Mesodermal cell (in vitro differentiated cells): ENCODE measurements around the gene ENTPD2.

Source experiments
- H3K27ac ChIP-seq: 2 replicates; pipeline ENCODE4 v1.7.0; 2013; ENCODE audit warnings: mild to moderate bottlenecking, low read depth, low read length, moderate library complexity; ENCODE audit not compliant: severe bottlenecking
- H3K36me3 ChIP-seq: 2 replicates; pipeline ENCODE4 v1.7.1; 2013; ENCODE audit warnings: mild to moderate bottlenecking, low read length, moderate library complexity; ENCODE audit not compliant: control insufficient read depth, insufficient read depth
- H3K4me1 ChIP-seq: one replicate; pipeline ENCODE4 v1.7.1; 2013; ENCODE audit warnings: mild to moderate bottlenecking, low read length; ENCODE audit not compliant: insufficient read depth, control insufficient read depth, poor library complexity, severe bottlenecking
- H3K4me3 ChIP-seq: 2 replicates; pipeline ENCODE4 v1.7.0; 2013; ENCODE audit warnings: low read length, control low read depth, mild to moderate bottlenecking; ENCODE audit not compliant: insufficient read depth, poor library complexity, severe bottlenecking; ENCODE audit errors: extremely low read depth
- H3K9me3 ChIP-seq: 2 replicates; pipeline ENCODE4 v1.7.1; 2013; ENCODE audit warnings: mild to moderate bottlenecking, low read length, moderate library complexity; ENCODE audit not compliant: control insufficient read depth
- WGBS, 2 experiments: methylation state at CpG; one replicate each; pipeline ENCODE4 v1.1.5; 2013; ENCODE audit warnings: missing lambda C conversion rate in 2 of 2; ENCODE audit not compliant: insufficient coverage in 2 of 2; 5-methylcytosine and 5-hydroxymethylcytosine counted together

The ENTPD2 gene

DNA sequence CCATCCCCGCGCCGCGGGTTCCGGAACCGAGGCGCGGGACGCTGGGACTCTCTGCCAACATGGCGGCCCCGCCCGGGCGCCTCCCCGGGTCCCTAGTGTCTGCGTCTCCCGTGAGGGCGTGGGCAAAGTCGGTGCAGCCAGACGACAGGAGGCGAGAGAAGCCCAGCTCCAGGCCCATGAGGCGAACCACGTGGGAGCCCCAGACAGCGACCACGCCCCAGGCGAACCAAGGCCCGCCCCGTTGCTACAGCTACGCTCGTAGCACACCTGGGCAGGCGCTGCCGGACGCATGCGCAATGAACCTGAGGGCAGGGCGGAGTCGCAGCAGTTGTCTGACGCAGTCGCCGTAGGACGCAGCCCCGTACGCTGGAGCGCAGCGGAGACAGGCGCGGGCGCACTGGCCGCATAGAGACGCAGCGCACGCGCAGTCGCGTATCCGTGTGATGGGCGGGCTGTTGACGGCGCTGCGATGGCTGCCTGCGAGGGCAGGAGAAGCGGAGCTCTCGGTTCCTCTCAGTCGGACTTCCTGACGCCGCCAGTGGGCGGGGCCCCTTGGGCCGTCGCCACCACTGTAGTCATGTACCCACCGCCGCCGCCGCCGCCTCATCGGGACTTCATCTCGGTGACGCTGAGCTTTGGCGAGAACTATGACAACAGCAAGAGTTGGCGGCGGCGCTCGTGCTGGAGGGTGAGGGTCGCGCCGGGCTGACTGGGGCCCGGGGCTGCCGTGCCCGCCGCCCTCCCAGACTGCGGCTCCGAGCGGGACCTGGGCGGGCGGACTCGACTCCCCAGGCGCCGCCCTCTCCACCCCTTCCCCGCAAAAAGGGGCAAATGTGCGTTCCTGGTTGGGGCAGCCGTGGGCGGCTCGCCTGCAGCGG lies 32.9 kb upstream of the ENTPD2 start, which contains the start of gene MAN1B1:
Gene MAN1B1, plus strand, starts transcription at position 455 of the 878 bp plus-strand sequence. Its CDS starts 15 bp downstream, at position 470.
- Histone ChIP-seq H3K9me3 (no peaks in the 10 kb centered on the region), H3K36me3 (peaks cover 31% of the 10 kb centered on the region), H3K4me1 (peaks cover 20% of the 10 kb centered on the region), H3K27ac (peak within 1 kb of the TSS; percentile 83), H3K4me3 (peak within 1 kb of the TSS; percentile 76)
- WGBS, 2 experiments = 0% methylated on average over 85 to 99 of the region's 101 CpGs

DNA sequence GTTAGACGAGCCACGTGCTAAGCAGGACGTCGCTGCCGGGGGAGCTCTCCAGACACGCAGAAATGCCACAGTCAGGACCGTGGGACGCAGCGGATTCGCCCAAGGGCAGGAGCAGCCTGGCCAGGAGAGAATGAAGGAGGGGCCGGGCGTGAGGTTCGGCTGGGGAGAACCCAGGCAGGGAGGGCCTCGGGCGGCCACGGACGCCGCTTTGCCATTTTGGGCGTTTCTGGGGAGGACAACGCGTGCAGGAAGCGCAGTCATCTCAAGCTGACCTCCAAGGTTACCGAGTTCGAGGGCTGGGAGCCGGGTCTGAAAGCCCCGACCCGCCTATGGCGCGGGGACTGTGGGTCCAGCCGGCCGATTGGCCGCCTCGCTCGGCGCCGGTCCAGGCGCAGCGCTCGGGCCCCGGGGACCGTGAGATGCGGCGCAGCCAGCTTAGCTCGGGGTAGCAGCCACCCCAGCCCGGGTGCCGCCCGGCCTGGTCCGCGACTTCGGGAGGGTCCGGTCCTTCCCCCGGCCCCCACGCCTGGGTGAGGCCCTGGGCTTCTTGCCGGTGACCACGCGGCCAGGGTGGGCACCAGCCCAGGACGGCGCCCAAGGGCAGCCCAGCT lies 32.2 kb upstream of the ENTPD2 start:
- H3K9me3 ChIP-seq = no peaks in the 10 kb centered on the region
- peak overlapping the region; percentile 83 for H3K27ac ChIP-seq
- peaks cover 20% of the 10 kb centered on the region for H3K4me1 ChIP-seq
- peak overlapping the region; percentile 76 for H3K4me3 ChIP-seq
- 7 to 8% methylated on average over 56 to 57 of the region's 58 CpGs for WGBS, 2 experiments
- H3K36me3 ChIP-seq = peaks cover 25% of the 10 kb centered on the region

DNA sequence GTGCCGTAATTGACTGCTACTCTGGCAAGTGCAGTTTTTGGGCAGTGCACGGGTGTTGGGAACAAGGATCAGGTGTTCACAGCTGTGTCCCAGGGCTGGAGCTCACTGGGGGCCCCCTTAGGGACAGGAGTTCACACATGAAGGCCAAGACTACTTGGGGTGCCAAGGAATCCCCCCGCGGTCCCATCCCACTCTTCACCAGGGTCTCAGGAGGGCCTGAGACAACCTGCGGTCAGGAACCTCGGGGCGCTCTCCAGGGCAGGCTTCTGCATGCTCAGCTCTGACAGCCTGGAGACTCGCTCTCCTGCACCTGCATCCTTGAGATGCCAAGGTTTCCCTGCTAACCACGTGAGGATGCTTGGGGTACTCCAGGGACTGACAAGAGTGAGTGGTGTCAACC lies 30.7 kb upstream of the ENTPD2 start:
- WGBS, 2 experiments = 80 to 94% methylated on average over 6 to 8 of the region's 9 CpGs
- Histone ChIP-seq H3K4me3 (no peak overlapping the region), H3K4me1 (peaks cover 20% of the 10 kb centered on the region), H3K9me3 (no peaks in the 10 kb centered on the region), H3K27ac (no peak overlapping the region), H3K36me3 (peaks cover 14% of the 10 kb centered on the region)

DNA sequence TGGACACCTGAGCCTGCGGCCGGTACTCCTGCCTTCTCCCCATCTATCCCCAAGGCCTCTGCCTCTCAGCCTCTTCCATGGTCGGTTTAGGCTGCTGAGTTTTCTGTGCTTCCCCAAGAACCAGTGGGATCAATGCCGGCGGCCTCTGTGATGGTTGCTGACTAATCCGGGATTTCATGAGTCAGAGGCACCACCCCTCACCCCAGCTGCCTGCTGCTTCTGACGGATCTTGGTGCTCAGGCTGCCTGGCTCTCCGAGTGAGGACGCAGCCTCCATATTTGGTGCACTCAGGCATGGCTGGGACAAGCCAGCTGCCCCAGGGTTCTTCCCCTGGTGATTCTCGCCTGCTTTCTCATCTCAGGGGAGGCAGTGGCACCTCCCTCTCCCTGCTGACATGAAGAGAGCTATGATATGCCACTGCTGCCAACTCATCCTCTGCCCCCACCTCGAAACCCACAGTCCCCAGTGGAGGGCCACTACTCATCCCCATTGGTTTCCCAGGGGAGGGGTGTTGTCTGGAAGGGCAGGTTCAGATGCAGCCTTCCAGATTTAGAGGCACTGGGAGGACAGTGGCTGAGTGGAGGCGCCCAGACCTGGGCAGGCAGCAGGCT lies 29.6 kb upstream of the ENTPD2 start:
- Histone ChIP-seq H3K27ac (peak overlapping the region; percentile 53), H3K36me3 (peaks cover 9% of the 10 kb centered on the region), H3K9me3 (no peaks in the 10 kb centered on the region), H3K4me1 (peaks cover 23% of the 10 kb centered on the region), H3K4me3 (no peak overlapping the region)
- 55% methylated on average over 7 of the region's 12 CpGs for WGBS, 2 experiments

DNA sequence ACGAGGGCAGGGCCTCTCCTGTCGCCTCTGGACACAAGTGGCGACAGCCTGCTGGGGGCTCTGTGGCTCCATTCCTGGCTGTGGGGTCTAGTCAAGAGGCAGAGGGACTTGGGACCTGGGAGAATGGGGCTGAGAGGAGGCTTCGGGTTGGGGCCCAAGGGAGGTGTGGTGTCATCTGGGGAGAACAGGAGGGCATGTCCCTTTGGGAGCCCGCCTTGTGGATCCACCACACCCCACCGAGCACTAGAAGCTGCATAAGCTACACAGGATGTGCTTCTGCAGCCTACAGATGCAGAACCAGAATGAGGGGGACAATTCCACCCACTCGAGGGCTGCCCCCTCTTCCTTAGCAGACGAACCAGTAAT lies 29.0 kb upstream of the ENTPD2 start:
- peaks cover 29% of the 10 kb centered on the region for H3K4me1 ChIP-seq
- peaks cover 4% of the 10 kb centered on the region for H3K36me3 ChIP-seq
- H3K27ac ChIP-seq = peak overlapping the region; percentile 16
- H3K9me3 ChIP-seq = no peaks in the 10 kb centered on the region
- WGBS, 2 experiments = 89% methylated on average over 7 to 8 of the region's 8 CpGs
- no peak overlapping the region for H3K4me3 ChIP-seq

DNA sequence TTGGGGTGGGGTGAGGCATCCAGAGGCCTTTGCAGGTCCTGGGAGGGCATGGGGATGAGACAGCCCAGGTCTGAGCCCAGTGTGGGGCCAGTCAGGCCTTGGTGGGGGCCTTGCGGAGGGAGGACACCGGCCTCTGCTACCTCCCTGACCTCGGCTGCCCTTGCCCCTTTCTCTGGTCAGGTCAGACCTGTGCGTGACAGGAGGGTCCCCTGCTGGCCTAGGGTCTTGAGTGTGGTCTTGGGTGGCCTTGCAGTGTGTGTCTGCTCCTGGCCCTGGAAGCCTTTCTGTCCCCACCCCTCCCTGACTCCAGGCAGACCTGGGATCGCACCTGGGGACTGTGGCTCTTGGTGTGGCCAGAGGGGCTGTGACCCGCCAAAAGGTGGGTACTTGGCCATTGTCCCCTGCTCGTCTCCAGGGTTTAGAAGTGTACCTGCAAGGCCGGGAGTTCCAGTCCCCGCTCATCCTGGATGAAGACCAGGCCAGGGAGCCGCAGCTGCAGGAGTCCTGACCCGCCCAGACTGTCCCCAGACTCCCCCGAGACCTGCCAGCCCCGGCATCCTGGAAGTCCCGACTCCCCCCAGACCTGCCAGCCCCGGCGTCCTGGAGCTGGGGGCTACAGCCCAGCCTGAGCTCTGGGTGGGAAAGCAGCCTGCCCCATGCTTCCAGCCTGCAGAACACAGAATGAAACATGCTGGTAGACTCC lies 28.5 kb upstream of the ENTPD2 start:
- no peaks in the 10 kb centered on the region for H3K9me3 ChIP-seq
- peaks cover 26% of the 10 kb centered on the region for H3K4me1 ChIP-seq
- H3K4me3 ChIP-seq = no peak overlapping the region
- 93 to 95% methylated on average over 10 to 16 of the region's 16 CpGs for WGBS, 2 experiments
- H3K27ac ChIP-seq = no peak overlapping the region
- H3K36me3 ChIP-seq = peaks cover 4% of the 10 kb centered on the region

DNA sequence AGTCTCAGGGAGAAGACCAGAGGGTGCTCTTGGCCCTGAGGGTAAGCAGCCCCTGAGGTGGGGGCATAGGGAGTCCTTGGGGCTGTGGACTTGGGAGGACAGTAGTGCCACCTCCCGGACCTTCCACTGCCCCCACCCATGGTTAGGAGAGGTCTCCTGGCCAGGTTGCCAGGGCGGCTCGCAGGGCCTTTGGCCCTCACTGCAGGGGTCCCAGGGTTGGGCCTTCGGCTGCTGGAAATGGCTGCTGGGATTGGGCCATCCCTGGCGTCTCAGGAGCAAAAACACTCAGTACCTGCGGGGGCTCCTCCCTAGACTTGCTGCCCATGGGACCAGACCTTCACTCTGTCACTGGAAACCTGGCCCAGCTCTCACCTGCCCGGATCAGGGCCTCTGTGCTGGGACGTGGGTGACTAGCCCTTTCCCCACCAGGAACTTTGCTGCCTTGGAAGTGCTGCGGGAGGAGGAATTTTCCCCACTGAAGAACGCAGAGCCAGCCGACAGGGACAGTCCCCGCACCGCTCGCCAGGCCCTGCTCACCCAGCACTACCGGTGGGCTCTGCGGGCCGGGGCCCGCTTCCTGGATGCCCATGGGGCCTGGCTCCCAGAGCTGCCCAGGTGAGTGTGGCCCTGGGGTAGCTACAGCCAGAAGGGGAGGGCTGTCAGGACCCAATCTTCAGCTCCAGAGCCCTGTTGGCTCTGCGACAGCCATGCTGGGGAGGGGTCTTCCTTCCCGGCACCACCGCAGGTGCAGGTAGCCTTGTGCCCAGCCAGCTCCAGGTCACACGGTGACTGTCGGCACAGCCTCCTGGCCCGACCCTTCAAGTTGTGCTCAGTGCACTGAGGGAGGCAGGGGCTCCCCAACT lies 26.6 kb upstream of the ENTPD2 start:
- Histone ChIP-seq H3K9me3 (no peaks in the 10 kb centered on the region), H3K36me3 (peaks cover 4% of the 10 kb centered on the region), H3K4me1 (peaks cover 26% of the 10 kb centered on the region), H3K4me3 (no peak overlapping the region), H3K27ac (no peak overlapping the region)
- 89 to 90% methylated on average over 12 to 23 of the region's 24 CpGs for WGBS, 2 experiments

DNA sequence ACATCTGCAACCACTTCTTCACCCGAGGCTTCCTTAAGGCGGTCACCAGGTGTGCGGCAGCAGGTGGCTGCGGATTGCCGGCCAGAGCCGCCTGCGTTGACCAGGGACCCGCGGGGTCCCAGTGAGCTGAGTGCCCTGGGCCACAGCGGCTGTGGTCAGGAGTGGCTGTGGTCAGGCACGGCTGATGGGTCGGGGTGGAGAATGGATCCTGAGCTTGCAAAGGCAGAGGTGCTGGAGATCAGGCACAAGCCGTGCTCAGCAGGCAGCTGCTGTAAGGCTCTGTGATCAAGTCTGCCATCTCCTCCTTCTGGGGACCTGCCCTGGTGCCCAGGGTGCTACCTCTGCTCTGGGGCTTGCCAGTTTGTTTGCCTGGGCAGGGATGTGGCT lies 25.5 kb upstream of the ENTPD2 start:
- WGBS, 2 experiments = 88 to 90% methylated on average over 13 of the region's 13 CpGs
- Histone ChIP-seq H3K27ac (no peak overlapping the region), H3K4me1 (peaks cover 26% of the 10 kb centered on the region), H3K9me3 (no peaks in the 10 kb centered on the region), H3K36me3 (peaks cover 4% of the 10 kb centered on the region), H3K4me3 (no peak overlapping the region)

DNA sequence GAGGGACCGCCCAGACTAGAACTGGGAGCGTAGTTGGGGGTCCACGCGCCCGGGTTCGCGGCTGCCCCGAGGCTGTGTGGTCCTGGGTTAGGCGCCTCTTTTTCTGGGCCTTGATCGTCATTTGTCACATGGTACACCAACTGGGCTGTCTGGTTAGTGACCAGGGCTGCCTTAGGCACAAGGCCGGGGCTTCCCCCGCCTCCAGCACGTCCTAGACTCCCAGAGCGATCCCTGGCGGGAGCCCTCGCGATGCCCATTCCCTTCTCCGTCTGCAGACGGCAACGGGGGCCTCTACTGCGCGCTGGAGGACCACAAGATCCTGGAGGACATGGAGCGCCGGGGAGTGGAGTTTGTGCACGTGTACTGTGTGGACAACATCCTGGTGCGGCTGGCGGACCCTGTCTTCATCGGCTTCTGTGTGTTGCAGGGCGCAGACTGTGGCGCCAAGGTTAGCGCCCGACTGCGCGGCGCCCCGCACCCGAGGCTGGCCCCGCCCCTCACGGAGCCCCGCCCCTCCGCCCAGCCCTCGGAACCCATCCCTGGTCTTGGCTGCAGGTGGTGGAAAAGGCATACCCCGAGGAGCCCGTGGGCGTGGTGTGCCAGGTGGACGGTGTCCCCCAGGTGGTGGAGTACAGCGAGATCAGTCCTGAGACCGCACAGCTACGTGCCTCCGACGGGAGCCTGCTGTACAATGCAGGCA lies 25.0 kb upstream of the ENTPD2 start:
- H3K27ac ChIP-seq = no peak overlapping the region
- H3K4me1 ChIP-seq = peaks cover 24% of the 10 kb centered on the region
- H3K9me3 ChIP-seq = no peaks in the 10 kb centered on the region
- 48 to 52% methylated on average over 34 to 51 of the region's 51 CpGs for WGBS, 2 experiments
- H3K4me3 ChIP-seq = peak overlapping the region; percentile 47
- peaks cover 4% of the 10 kb centered on the region for H3K36me3 ChIP-seq
